ENCODE measurements around the gene CTSL.

Gene CTSL

DNA sequence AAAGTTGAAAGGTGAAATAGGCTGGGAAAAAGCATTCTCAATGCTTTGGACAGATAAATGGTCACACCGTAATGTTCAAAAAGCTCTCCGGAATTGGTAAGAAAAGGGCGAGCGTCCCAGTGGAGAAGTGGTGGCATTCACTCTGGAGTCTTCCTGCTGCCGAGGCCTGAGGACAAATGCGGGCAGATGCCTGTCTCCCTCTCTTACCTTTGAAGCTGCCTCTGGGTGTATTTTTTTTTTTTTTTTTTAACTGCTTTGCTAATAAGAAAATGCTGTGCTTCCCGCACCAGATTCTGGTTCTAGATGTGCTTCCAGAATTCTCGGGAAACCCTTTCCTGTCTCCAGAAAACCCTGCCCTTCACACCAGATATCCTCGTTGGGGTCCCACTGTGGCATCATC is 24.4 kb upstream of the CTSL start:
- no peak for DNase-seq

DNA sequence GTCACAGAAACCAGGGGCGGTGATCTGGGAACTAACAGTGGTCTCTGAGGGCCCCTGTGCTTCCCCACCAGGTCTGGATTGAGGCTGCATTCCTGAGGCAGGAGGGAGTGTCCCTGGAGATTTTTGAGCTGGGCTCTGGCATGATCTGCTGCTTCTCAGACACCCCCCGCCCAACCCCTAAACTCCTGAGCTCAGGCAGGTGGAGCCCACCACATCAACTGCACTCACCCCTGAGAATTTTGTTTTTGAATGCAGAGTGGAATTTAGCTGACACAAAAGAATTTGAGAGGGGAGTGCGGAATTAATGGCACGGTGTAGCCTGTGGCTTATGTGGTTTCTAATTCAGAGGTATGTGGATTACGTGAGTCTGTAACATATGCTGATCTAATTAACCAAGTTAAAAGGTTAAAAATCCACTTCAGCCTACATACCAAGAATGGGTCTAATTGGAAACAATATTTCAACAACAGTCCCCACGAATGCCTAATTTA is 23.9 kb upstream of the CTSL start:
- no peak for DNase-seq

DNA sequence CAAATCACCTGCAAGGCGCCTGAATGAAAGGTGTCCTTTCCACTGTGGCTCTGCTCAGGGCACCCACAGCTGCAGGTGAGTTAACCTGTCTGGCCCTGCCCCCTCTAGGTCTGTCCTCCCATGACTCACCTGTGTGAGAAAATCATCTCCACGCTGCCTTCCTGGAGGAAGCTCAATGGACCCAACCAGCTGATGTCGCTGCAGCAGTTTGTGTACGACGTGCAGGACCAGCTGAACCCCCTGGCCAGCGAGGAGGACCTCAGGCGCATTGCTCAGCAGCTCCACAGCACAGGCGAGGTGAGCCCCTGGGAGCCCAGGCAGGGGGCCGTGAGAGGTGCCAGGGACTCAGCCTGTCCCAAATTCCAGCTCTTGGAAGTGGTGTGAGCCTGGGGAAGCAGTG is 23.0 kb upstream of the CTSL start:
- DNase-seq = no peak

DNA sequence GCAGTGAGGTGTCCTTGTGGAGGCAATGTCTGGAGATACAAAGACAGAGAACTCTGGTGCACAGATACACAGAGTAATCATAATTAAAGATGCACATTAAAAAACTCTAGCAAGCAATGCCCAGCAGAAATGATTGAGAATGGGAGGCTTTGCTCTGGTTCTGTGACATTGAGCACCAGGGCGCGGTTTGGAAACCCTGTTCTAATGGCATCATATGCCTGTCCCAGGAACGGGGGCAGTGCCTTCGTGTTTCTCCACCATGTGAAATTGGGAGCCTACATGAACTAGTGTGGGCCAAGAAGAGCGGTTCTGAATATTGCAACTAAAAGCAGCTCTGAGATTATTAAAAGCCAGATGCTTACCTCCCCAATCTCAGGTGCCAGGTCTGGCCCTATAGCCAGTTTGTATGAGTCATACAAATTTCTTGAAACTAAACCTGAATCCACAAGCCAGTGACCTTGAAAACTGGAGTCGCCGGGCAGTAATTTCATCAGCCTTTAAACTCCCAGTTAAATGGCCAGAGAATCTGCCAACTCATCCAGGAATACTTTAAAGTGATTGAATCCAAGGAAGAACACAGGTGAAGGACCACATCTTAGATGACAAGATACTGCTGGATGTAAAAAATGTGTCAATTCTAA is 22.2 kb upstream of the CTSL start:
- DNase-seq = no peak

DNA sequence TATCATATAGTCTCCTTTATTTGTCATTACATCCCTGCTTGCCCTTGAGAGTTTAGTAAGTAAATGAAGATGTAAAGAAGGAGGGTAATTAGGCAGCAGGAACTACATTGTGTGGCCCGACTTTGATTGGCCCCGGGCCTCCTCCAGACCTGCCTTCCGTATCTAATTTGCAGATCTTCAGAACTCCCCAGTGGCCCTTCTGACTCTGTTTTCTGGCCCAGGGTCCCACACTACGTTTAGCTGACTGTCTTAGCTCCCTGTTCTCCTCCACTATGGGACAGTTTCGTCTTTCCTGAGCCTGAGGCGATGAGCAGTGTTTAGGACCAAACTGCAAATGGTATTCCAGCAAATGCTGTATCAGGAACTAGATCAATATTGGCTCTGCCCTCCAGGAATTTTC is 21.6 kb upstream of the CTSL start:
- no peak for DNase-seq

DNA sequence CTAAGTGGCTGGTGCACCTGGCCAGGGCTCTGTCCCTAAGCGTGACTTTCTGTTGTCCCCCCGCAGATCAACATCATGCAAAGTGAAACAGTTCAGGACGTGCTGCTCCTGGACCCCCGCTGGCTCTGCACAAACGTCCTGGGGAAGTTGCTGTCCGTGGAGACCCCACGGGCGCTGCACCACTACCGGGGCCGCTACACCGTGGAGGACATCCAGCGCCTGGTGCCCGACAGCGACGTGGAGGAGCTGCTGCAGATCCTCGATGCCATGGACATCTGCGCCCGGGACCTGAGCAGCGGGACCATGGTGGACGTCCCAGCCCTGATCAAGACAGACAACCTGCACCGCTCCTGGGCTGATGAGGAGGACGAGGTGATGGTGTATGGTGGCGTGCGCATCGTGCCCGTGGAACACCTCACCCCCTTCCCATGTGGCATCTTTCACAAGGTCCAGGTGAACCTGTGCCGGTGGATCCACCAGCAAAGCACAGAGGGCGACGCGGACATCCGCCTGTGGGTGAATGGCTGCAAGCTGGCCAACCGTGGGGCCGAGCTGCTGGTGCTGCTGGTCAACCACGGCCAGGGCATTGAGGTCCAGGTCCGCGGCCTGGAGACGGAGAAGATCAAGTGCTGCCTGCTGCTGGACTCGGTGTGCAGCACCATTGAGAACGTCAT is 19.7 kb upstream of the CTSL start:
- DNase-seq = no peak

DNA sequence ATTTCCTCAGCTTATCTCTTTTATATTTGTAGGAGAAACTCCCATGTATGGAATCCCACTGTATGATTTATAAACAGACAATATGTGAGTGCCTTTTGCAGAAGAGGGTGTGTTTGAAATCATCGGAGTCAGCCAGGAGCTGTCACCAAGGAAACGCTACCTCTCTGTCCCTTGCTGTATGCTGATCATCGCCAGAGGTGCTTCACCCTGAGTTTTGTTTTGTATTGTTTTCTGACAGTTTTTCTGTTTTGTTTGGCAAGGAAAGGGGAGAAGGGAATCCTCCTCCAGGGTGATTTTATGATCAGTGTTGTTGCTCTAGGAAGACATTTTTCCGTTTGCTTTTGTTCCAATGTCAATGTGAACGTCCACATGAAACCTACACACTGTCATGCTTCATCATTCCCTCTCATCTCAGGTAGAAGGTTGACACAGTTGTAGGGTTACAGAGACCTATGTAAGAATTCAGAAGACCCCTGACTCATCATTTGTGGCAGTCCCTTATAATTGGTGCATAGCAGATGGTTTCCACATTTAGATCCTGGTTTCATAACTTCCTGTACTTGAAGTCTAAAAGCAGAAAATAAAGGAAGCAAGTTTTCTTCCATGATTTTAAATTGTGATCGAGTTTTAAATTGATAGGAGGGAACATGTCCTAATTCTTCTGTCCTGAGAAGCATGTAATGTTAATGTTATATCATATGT is 18.0 kb upstream of the CTSL start:
- DNase-seq = no peak

DNA sequence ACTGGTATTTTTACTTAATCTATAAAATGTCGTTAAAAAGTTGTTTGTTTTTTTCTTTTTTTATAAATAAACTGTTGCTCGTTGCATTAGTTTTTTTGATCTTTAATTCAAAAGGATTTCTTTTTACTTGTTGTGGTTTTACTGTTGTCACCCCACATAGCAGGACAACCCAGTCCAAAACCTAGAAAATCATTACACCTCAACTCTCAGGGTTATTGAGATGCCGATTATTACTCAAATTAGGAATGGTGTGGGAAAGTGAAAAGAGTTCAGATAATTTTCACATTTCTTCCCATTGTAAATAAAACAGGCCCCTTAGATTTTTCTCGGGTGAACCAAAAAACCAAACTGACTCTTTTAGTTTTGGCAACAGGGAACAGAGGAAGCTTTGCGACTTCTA is 17.4 kb upstream of the CTSL start:
- DNase-seq = no peak

DNA sequence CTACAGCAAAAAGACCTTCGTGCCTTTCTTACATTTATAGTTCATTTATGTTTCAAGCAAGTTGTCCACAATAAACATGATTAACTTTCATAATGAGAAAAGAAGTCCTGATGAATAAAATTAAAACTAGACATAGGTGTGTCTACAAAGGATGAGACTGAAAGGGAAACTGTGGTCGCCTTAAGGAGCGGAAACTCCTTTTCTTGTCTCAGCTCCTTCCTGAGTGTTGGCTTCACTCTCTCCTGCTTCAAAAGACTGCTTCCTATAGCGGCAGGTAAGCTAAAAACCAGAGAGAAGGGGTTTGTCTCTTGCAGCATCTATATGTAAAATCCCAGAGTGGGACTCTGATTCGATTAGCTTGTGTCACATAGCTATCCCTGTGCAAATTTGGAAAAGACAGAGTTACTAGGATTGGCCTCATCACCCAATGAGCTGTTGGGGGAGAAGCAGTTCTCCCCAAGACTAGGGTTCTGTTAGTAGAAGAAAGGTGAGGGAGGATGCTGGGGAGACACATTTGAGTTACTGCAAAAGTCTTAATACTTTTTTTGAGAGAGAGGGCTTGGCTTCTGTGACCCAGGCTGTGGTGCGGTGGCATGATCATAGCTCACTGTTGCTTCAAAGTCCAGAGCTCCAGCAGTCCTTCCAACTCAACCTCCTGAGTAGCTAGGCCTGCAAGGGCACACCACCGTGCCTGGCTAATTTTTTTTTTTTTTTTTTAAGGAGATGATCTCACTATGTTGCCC is 16.8 kb upstream of the CTSL start:
- DNase-seq = no peak

DNA sequence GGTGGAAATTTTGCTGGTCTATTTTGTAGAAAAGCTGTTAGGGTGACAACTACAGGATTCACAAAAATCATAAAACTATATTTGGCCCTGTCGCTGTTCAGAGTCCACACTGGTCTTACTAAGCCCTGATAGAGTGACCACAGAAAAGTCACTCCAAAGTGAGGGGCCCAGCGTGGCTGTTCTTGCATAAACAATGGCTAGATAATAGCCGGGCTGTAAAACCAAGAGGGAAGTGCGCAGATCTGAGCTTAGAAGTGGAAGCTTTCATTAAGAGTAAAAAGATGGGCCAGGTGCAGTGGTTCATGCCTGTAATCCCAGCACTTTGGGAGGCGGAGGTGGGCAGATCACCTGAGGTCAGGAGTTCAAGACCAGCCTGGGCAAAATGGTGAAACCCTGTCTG is 15.5 kb upstream of the CTSL start:
- DNase-seq = no peak

DNA sequence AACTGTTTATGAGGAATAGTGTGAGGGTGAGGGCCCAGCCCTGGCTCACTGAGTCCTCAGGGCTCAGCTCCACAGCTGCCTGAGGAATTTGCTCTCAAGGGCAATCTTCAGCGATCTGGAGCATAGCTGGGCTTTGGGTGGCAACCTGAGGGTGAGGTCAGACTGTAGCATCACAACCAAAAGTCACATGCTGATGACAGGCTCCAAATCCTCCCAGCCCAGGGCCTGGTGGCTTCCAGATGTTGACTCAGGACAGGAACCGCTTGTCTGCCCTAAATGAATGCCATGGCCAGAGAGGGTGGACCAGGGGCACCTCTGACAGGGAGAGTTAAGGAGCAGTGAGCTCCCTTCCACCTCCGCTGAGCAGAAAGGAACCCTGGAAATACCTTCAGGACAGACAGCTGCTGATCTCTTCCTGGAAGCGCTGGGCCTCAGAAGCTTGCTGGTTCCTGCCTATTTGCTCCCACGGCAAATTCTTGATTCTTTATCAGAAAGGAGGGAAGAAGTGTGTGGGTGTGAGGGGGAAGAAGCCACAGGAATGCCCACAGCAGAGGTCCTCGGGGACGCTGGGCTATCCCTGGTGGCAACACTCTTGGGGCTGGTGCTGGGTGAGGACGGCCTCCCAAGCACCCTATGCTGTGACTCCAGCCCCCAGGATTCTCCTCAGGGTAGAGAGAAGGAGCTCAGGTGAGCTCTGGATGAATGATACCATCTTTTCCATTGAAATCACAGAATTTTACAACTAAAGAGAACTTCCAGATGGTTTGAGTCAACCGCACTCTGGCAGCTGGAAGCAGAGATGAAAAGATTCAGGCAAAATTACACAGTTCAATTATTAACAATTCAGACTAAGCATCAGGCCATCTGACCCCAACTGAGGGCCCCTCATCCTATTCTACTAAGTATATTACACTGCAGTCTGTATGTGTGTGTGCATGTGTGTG is 13.8 kb upstream of the CTSL start:
- no peak for DNase-seq

DNA sequence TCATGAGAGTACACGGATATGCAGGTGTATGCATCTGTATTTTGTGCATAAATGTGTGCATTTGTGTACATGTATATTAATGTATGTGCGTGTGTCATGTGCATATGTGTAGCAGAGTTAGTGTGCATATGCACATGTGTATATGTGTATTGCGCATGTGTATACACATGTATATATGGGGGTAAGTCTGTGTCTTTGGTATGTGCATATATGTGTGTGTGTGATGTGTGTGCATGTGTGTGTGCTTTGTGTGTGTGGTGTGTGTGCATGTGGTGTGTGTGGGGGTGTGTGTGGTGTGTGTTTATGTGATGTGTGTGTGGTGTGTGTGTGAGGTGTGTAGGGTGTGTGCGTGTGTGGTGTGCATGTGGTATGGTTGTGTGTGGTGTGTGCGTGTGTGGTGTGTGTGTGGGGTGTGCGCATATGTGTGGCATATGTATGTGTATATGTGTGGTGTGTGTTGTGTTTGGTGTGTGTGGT is 13.1 kb upstream of the CTSL start:
- no peak for DNase-seq

DNA sequence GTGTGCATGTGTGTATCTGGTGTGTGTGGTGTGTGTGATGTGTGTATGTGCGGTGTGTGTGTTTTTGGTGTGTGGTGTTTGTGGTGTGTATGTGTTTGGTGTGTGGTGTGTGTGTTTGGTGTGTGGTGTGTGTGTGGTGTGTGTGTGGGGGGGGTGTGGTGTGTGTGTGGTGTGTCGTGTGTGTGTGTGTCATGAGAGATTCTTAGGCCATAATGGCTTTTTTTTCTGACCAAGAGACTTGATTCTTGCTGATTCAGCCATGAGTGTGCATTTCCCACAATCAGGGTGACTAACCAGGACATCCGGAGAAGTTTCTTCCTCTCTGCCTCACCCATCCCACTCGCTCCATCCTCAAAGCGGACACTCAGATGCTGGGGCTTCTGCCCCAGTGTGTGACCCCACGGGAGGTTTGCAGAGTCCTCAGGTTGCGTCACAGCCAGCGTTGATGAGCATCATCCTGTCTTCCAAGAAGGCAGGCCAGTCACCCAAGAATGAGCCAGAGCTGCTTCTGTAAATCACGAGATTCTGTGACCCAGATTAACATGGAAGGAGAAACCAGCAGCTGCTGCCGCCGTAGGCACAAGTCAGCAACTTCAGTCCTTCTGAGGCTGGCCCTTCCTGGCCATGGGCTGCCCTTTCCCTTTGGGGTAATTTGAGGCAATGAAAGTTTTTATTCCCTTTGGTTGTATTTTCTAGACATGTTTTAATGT is 12.5 kb upstream of the CTSL start:
- peak; percentile 32 to 35 for DNase-seq

DNA sequence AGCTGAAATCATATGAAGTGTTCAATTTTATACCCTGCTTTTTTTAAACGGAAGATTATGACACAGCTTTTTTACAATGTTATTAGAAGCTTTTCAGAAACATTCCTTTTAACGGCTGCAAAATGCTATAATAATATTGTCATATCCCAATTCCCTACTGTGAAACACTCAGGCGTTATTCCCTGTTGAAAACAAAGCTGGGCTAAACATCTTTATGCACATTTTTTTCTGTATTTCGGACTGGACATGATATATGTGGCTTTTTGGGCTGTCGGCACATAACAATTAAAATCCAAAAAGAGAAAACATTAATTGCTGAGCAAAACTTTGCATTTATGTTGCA is 12.0 kb upstream of the CTSL start:
- no peak for DNase-seq

DNA sequence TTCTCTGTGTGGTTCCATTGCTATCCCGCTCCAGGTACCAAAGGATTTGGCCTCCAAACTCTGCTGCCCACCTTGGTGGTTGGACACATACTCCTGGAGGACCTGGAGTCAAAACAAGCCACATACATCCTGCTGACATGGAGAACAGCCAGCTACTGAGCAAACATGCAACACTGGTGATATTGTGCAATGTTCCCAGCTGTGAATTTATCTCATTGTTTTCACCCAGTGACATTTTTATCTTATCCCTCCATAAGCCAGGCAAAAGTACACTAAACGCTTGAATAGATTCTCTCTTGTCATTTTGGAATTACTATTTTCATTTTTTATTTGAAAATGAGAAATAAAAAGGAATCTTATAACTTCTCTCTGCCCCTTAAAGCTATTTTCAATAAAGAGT is 11.1 kb upstream of the CTSL start:
- no peak for DNase-seq

DNA sequence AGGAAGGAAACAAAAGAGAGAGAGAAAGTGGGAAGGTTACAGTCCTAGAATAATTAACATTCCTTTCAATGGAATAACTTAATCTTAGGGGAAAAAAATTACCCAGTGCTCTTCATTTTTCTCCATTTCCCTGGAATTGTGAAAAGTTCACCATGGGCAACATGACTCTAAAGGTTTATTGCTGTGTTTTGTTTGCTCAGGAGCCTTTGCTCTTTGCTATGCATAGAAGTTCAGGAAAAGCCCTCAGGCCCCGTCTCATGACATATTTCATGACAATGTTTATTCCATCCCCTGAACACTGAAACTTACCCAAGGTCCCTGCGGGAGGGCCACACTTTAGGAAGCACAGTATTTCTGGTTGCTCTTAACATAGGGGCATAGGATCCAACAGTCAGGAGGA is 9.8 kb upstream of the CTSL start:
- no peak for DNase-seq

DNA sequence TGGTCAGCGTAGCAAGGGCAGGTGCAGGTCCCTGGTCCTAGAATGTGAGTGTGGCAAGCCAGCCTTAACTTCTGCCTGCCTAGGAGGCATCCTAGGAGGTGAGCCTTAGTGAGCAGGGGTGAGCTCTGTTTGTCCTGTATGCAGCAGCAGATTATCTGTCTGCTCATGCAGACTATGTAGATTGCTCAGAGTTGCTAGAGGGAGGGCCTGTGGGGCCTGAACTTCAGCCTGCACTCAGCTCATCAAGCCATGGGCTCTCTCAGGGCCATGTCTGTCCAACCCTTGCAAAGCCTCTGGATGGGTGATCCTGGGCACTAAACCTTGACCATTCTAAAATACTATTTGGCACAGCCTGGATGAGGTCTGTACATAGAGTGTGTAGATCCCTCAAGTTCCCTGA is 8.5 kb upstream of the CTSL start:
- no peak for DNase-seq

DNA sequence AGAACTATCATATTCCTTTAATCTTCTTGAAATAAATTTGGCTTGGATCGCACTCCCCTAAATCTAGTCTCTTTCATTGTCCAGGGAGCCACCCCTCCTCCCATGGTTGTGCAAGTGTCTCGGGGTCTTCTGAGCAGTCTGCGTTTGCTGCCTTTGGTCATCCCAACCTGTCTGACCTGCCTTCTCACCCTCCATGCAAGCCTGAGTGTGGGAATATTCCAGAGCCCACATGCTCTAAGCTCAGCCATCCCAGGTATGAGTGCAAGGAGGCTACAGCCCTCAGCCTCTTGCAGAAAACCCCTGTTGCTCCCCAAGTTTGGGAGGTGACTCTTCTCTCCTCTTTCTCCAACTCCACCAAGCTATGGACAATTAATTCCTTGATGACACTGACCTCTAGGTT is 7.7 kb upstream of the CTSL start:
- no peak for DNase-seq

DNA sequence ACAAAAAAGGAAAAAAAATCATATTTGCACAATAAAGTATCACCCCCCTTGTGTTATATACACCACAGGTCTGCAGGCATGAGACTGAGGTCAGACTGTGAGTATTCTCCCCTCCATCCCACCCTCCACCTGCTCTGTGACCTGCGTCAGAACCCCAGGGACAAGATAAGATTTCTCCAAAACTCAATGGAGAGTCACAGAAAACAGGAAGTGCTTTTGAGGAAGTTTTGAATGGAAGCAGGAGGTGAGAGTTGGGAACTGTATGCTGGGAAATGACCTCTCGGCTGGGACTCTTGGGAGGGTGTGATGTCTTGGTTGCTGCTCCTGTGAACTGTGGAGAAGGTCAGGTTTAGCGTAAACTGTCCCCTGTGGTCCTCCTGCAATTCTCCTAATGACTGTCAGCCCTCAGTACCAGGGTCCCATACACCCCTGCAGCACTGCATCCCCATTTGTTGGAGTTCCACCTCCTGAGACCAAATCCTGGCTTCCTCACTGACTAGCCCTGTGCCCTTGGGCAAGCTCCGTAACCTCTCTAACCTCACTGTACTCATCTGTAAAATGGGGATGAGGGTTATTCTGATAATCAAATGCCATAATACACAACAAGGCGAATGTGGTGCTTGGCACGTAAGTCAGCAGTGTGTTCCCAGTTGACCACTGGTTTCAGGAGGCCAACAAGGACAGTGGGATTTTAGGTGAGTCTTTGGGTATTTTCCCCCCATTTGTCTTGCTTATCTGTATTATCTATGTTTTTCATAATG is 6.9 kb upstream of the CTSL start:
- no peak for DNase-seq

DNA sequence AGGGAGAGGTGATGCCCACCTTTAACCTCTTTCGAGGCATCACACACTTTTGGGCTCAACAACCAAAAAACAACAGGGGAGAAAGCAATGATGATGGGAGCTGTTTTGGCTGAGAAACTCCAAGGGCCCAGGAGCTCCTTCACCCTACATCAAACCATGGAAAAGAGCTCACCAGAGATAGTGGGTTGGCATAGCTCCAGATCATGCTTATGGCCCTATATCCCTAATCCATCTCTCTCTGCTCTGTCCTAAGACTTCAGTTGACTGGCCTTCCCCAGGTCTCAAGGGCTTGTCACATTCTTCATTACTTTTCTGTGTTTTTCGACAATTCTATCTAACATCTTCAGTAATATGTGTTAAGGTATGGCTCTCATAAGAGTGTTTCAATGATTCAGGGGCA is 5.7 kb upstream of the CTSL start:
- DNase-seq = no peak
